ENCODE results near the gene PRRG2. TPM values are rescaled to one million over a fixed set of nuclear protein-coding genes. Genes with fewer than 3 reads are reported as not detected.
A peak's percentile ranks its signal among the peaks of the same experiment; 100 is the strongest.

PRRG2 gene
- total and polyA plus RNA-seq, 8 donors: 6.5 to 15.9 (median 8.5) TPM

GRCh38 chr19:49635530-49636232, 54.6 kb downstream of the PRRG2 start:
- Histone ChIP-seq H3K4me3 (no peak overlapping the region), H3K27me3 (no peaks in the 10 kb centered on the region), H3K9me3 (no peaks in the 10 kb centered on the region), H3K36me3 (no peaks in the 10 kb centered on the region), H3K27ac (no peak overlapping the region), H3K4me1 (peaks cover 0 to 20% (median 5%) of the 10 kb centered on the region in 3 donors)
- no peak for TF ChIP-seq CTCF (IDR thresholded peaks at IDR 0.05)
- DNase-seq (peak in 1 of 6 donors; percentile 45), ATAC-seq (no peak), FAIRE-seq (no peak)
- WGBS, 2 donors: 51 to 62% methylated on average over 24 of the region's 24 CpGs
- intact Hi-C loops (cut with DNase I): no loop called here

GRCh38 chr19:49636233-49636932, 55.3 kb downstream of the PRRG2 start:
- no peak for ATAC-seq
- peak in 2 of 6 donors; percentile 34 to 67 for DNase-seq
- Histone ChIP-seq H3K36me3 (no peaks in the 10 kb centered on the region), H3K27ac (no peak overlapping the region), H3K27me3 (no peaks in the 10 kb centered on the region), H3K4me1 (peaks cover 0 to 13% (median 5%) of the 10 kb centered on the region in 3 donors), H3K9me3 (no peaks in the 10 kb centered on the region), H3K4me3 (no peak overlapping the region)
- intact Hi-C loops (cut with DNase I): no loop called here
- WGBS, 2 donors: 77 to 81% methylated on average over 29 to 30 of the region's 30 CpGs
- FAIRE-seq: no peak
- no peak for TF ChIP-seq CTCF (IDR thresholded peaks at IDR 0.05)

GRCh38 chr19:49637821-49638738, 57.0 kb downstream of the PRRG2 start:
- peak overlapping the region in 1 of 4 donors; percentile 1 for H3K27ac ChIP-seq

More at GRCh38 chr19:49637821-49638738, 57.0 kb downstream of the PRRG2 start:
- FAIRE-seq (no peak), DNase-seq (peak; percentile 61 to 85 (median 78)), ATAC-seq (peak in 1 of 4 donors; percentile 5)
- 17 to 26% methylated on average over 19 of the region's 19 CpGs for WGBS, 2 donors
- Histone ChIP-seq H3K27me3 (no peaks in the 10 kb centered on the region), H3K4me1 (peaks cover 0 to 14% (median 4%) of the 10 kb centered on the region in 3 donors), H3K36me3 (no peaks in the 10 kb centered on the region), H3K4me3 (peak overlapping the region in 1 of 4 donors; percentile 3), H3K9me3 (no peaks in the 10 kb centered on the region)
- no peak for TF ChIP-seq CTCF (IDR thresholded peaks at IDR 0.05)
- intact Hi-C loops (cut with DNase I): no loop called here

Measured in pancreas (tissue), 10 donors.